ENCODE data around the gene TNFAIP8.

The TNFAIP8 gene

GRCh38 chr5:119329666-119330065, 26.2 kb upstream of the TNFAIP8 start:
- no peak for DNase-seq

DNA sequence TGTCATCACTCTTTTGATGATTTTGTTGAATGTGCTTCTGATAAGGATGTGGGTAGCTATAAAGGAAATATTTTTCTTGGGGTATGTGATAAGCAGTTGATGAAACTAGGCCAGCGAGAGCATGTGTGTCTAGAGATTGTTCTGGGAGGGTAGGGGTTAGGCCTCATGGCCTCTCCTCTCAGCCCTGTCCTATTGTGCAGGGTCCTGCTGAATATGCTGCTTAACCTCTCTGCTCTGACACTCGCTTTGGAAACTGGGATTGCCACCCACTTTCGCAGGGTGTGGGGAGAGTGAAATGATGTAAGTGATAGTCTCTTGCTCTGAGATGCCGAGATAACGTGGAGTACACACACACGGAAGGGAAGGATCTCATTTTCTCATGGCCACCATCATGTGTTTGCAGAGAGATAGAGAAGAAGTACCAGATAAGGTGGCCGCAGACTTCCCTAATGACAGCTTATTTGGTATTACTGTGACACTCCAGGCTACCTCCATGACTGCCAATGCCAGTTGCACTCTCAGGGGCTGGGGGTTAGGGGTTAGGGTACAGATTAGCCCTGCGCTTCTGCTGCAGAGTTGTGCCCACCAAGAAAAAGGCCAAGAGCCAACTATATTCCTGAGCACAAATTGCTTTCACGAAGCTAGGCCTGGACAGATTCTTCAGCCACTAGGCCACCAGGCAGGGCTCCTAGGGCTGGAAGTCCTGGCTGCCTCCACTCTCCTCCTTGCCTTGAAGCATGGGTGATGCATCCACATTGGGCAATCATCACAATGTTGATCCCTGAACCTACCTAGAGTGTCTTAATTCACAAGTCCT, 25.2 kb upstream of the TNFAIP8 start:
- peak; percentile 72 for DNase-seq

DNA sequence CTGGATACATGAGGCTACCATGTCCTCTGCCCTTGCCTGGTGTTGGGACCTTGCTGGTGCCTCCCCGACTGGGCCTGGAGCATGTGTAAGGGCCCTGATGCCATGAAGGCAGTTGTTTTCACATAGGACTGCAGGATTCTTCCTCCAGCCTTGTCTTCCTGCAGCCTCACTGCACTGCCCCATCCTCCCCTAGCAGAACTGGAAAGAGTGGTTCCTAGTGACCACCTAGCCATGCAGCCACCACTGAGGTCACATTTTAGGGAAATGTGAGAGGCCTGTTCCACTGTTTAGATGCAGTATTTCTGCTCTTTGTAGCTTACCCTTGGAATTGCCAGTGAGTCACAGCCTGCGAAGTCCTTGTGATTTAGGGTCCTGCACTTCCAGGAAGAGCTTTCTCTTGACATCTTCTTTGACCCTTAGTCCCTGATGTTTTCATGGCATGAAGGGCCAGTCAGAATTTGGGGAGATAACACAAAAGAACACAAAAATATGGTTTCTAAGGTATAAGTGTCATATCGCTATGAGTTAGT, 24.2 kb upstream of the TNFAIP8 start:
- DNase-seq: no peak

- DNase-seq: no peak
These were observed 23.6 kb upstream of the TNFAIP8 start for GRCh38 chr5:119332208-119332607.

GRCh38 chr5:119332978-119333401, 22.8 kb upstream of the TNFAIP8 start:
- no peak for DNase-seq

DNA sequence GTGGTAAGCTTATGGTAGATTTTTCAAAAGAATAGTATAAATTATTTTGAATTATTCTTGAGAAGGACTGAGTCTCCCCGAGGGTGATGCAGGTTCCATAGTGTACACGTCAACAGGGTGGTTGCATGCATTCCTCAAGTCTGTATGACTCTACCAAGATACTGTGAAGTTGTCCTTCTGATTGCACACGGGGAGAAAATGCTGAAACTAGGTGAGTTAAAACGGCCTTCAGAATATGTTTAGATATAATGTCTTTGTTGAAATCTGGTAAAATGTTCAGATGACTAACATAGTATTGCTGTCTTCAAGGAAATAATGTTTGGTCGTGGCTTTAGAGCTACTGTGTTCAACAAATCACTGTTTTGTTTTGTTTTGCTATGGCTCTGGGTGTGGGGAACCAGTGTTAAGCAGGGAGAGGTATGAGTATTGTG, 22.4 kb upstream of the TNFAIP8 start:
- DNase-seq: peak; percentile 15

DNA sequence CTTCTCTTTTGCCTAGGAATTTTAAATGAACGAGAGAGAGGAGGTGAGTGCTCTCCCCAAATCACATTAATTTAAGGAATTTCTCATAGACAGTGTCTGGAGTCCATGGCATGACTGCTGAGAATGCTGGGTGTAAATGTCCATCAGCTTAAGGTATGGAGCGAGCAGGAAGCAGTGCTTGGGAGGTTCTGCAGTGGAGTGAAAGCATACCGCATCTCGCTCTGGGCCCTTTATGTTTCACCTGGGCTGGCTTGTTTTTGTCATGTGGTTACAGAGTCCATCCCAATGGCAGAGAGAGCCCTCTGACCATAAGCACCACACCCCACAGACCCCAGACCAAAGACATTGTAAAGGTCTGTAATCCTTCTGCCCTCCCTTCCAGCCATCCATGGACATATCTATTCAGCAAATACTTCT, 20.6 kb upstream of the TNFAIP8 start:
- DNase-seq: no peak

DNA sequence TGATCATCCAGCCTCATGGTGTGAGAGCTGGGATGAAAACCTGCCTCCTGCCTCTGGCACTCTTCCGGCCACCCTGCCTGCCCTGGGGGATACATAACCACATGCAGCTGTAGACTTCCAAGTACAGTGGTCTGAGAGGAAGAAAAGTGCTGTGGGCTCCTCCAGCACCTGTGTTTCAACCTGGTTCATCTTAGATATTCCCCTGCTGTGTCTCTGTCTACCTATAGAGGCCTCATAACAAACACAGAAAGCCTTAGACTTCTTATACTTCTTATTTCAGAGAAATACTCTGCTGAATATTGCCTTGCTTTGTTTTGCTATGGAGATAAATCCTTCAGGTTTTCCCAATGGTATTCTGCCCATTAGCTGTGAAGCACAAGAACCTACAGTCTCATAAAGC, 19.6 kb upstream of the TNFAIP8 start:
- no peak for DNase-seq

GRCh38 chr5:119336845-119337580, 18.8 kb upstream of the TNFAIP8 start:
- DNase-seq: no peak

DNA sequence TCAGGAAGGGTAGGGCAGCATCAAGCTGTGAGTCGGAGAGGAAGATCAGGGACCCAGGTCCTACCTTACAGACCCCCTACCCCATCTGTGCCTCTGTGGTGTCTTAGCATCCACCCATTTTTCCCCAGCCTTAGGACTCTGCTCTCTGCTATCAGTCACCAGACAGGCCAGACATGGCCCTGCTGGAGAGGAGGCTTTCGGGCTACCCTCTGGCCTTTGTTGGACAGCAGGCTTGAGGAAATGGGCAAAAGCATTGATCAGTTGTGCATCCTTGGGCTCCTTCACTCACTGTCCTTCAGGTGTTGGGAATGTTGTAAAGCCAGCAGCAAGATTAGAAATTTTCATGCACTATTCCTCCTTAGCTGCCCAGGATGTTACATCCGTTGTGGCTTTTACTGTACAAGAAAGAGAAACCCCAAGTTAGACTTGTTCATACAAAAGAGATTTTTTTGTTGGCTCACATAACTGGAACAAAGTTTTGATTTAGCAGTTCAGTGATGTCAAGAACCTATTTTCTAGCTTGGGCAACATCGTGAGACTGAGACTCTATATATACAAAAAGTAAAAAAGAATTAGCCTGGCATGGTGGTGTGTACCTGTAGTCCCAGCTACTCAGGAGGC, 17.4 kb upstream of the TNFAIP8 start:
- DNase-seq: no peak

DNA sequence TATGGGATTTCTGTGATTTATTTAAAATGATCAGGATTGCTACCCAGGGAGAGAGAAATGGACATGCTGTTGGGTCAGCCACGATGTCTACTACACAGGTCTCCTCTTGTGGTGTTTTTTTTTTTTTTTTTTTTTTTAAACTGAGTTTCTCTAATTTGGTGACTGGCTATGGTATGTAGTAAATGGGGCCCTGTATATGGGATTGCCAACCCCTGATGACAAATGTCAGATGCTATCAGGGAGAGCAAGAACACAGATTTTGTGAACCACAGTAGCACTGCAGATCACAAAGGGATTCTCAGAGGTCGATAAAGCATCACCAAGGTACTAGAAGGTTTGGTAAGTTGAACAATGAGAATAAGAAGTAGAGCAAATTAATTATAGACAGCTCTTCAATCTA, 16.5 kb upstream of the TNFAIP8 start:
- no peak for DNase-seq

DNA sequence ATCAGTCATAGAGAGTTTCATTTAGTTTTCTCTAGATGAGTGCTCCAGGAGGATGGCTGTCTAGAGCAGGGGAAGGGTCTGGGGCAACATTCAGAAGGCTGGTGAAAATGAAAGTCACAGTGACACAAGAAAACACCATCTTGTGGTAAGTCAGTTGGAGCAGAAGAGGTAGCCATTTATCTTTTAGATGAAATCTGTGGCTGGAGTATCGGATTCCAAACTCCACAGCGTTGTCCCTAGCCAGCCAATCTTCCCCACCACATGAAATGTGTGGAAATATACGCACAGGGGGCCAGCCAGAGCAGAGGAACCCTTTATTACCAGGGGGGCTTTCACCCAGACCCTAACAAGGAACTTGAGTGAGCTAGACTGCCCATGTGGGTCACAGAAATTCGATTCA, 15.9 kb upstream of the TNFAIP8 start:
- DNase-seq: peak; percentile 21

DNA sequence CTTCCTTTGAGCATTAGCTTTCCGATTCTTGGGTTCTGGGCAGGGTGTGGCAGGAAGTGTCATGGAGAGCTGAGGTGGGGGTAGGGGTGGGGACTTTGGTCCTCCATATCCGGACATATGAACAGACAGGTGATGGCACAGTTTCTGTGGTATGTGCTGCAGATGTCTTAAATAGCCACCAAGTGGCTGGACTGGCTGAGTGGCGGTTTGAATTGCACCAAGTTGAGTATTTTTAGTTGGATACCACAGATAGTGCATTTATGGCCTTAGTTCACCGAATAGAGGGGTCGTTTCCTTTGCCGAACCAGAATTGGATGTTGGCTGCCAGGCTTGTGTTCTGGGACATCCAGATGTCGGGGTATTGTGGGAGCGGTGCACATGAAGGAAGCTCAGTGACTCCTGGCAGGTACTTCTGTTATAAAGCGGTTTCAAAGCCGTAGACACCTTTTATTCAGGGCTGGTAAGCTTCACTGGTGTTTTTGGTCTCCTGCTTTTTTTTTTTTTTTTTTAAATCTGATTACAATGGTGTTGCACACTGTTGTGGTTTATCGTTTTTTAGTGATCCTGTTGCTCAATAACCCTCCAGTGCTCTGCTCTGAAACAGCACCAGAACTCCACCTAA, 15.1 kb upstream of the TNFAIP8 start:
- DNase-seq: peak; percentile 37

GRCh38 chr5:119341452-119342349, 14.1 kb upstream of the TNFAIP8 start:
- no peak for DNase-seq

DNA sequence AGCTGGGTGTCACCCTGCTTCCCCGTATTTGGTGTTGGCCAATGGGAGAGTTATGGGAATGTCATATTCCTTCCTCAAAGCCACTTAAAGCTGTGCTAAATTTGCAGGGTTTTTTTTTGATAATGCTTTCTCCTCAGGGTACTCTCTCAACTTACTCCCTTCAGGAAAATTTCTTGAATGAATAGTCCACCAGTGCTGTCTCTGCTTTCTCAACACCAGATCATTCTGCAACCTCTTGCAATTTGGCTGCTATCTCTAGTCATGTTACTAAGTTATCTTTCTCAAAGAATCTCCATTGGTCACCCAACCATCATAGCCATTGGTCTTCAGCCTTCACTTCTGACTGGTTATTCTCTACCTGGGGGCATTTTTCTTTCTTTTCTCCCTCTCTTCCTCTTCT, 13.4 kb upstream of the TNFAIP8 start:
- DNase-seq: no peak

DNA sequence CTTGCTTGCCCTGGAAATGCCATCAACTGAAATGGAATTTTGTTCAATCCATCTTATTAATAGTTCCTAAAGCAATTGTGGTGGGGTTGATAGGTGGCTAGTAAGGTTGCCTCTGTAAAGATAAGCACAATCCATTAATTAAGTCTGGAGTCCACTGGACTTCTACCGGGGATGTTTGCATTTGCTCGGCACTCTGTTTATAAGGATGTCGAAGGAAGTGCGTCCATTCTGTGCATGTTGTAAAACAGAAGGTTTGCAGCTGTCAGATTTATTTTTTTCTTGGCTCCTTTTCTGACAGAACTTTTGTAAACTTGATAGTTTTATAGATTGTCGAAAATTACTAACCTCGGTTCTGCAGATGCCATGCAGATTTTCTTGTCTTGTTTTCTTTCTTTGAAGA, 12.8 kb upstream of the TNFAIP8 start:
- DNase-seq: no peak

GRCh38 chr5:119343766-119344165, 12.1 kb upstream of the TNFAIP8 start:
- DNase-seq: peak; percentile 77

- DNase-seq: no peak
These were observed 11.6 kb upstream of the TNFAIP8 start for GRCh38 chr5:119344231-119344630.

- DNase-seq: no peak
These were observed 10.0 kb upstream of the TNFAIP8 start for GRCh38 chr5:119345861-119346260.

GRCh38 chr5:119346394-119346793, 9.4 kb upstream of the TNFAIP8 start:
- DNase-seq: no peak

GRCh38 chr5:119347574-119347973, 8.2 kb upstream of the TNFAIP8 start:
- DNase-seq: no peak

- no peak for DNase-seq
These were observed 7.8 kb upstream of the TNFAIP8 start for GRCh38 chr5:119347991-119348390.
